Stimulated activated CD8-positive, alpha-beta memory T cell treated with anti-CD3 and anti-CD28 coated beads, Interleukin-7, amount 100 ng/mL, for 4 hours (primary cell): ENCODE results near the gene SNN.

ENCODE experiments used
- DNase-seq, 2 donors: peaks; one replicate each; pipeline ENCODE4 v3.0.0-alpha.2; 2020; ENCODE audit warnings: low read depth in 2 of 2

Gene SNN

GRCh38 chr16:11699234-11699894 is 31.1 kb downstream of the SNN start:
- no peak for DNase-seq

- DNase-seq: no peak
Observed at GRCh38 chr16:11700264-11701029, 32.2 kb downstream of the SNN start.

- no peak for DNase-seq
Observed at GRCh38 chr16:11705311-11706025, 37.2 kb downstream of the SNN start.

DNA sequence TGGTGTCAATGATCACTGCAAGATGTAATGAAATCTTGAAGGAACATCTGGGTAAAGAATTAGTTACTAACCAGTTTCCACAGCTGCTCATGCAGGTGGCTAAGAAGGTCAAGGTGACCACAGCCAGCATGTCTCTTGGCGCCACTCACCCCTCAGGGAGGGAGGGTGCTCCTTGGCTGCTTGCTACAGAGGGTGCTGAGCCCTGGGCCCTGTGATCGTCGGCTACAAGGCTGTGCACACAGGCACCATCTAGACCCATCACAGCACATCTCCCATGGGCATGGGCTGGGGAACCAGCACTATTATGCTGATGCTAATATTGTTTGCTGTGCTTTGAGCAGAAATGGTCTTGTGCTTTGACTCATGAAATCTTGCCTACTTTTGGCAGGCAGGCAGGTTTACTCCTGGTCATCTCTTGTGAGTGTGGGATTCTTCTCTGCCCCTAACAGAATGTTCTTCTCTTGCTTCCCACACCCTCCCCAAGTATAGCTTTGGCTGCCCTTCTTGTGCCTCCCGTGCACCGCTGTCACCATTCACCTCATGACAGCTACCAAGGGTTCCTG is 38.0 kb downstream of the SNN start:
- DNase-seq: no peak

DNA sequence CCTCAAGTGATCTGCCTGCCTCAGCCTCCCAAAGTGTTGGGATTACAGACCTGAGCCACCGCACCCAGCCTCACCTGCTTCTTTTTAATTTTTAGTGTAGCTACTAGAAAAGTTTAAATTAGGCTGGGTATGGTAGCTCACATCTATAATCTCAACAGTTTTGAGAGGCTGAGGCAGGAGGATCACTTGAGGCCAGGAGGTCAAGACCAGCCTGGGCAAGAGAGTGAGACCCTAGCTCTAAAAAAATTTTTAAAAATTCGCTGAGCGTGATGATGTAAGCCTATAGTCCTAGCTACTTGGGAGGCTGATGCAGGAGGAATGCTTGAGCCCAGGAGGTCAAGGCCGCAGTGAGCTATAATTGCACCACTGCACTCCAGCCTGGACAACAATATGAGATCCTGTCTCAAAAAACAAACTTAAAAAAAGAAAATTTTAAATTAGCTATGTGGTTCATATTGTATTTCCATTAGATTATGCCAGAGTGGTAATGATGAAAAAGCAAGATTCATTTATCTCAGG is 39.5 kb downstream of the SNN start:
- no peak for DNase-seq

GRCh38 chr16:11708421-11708820 is 40.2 kb downstream of the SNN start:
- DNase-seq: no peak

DNA sequence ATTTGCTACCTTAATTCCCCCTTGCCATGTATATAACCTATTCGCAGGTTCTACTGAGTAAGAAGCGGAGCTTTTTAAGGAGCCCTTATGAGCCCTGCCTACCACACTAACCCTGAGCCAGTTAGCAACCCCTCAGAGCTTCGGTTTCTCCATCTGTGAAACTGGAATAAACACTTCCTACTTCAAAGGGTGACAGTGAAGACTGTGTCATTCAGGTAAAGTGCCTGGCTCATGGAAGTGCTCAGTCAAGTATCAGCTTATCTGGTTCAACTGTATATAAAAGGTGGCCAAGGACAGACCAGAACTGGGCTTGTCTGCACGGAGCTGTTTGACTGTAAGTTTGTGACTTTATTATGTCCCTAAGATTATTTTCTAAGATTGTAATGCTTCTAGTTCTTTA is 43.4 kb downstream of the SNN start:
- DNase-seq: no peak

DNA sequence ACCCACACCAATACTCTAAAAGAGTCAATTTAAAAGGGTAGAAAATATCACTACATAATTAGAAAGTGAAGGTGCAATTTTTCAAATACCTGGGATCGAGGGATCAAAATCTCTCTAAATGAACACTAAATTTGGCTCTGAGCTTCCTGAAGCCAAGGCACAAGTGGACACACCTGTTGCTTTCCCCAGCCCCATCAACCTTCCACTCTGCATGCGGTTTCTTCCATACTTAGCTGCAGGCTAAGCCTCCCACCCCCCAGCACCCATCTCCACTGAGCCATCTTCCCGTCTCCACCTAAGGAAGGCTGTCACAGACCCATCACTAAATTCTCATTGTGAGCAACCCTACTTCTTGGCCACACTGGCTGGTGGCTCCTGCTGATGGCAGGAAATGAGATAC is 43.9 kb downstream of the SNN start:
- no peak for DNase-seq

DNA sequence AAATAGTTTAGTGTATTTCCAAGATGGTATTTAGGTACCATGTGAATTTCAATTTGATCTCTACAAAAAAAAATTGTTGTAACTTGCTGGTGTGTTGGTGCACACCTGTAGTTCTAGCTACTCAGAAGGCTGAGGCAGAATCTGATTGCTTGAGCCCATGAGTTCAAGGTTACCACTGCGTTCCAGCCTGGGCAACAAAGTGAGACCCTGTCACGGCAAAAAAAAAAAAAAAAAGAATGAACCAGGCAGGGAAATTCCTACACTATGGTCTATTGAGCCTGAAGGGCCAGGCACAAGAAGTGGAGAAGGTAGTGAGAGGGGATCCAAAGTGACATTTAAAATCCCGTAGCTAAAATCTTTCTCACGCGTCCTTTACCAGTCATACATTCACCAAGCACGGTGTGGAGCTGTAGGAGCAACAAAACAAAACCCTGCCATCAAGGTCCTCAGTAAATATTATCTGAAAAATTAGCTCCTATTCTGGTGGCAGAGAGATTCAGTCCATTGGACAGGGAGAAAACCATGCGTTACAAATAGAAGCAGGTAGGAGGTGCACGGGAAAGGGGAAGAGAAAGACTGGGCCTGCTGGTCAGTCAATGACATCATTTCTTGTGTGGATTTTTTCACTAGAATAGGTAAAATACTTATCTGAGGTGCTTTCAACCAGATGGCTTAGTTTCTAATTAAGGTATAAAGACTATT is 47.1 kb downstream of the SNN start:
- DNase-seq: no peak

DNA sequence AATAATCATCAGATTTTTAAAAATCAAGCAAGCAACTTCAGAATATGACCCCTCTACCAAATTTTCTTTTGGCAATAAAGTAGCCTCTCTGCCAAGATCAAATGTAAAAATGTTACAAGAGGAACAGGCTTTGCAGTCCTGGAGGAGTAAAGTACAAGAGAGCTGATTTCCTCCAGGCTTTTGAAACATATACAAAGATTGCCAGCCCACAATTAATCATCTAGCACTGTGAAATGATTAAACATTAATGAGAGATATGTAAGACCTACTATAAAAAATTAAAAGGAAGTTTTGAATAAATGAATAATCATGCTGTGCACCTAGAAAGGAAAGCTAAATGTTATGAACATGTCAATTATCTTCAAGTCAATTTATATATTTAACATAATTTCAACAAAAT is 48.1 kb downstream of the SNN start:
- DNase-seq: no peak

- no peak for DNase-seq
Observed at GRCh38 chr16:11717811-11718210, 49.6 kb downstream of the SNN start.

GRCh38 chr16:11719171-11719570 is 50.9 kb downstream of the SNN start:
- DNase-seq: no peak

DNA sequence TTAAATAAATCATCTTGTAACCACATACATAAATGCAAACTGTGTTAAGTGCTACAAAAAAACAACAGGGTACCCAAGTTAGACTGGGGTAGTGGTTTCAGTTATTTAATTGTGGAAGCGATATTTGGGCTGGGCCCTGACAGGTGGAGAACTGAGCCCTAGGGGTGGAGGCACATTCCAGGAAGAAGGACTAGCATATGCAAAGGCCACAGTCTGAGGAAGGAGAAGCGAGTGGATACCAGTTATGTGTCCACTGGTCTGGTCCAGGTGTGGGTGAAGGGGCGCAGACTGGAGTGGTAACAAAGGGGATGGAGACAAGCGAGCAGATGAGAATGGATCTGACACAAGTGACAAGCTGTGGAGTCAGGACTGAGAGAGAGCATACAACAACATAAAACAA is 51.5 kb downstream of the SNN start:
- DNase-seq: no peak

- DNase-seq: no peak
Observed at GRCh38 chr16:11721781-11722467, 53.7 kb downstream of the SNN start.

DNA sequence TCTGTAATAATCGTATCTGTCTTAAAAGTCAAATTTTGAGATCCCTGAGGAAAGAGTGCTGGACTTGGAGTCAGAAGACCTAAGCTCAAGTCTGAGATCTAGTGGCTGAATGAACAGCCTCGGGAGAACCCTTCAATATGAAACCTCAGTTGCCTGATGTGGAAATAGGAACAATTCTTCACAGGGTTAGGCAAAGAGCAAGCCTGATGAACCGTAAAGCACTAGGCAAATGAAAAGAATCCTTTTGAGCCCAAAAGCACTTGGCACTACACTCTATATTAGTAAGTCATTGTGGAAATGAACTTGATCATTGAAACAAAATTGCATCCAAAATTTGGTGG is 54.2 kb downstream of the SNN start:
- DNase-seq: no peak

DNA sequence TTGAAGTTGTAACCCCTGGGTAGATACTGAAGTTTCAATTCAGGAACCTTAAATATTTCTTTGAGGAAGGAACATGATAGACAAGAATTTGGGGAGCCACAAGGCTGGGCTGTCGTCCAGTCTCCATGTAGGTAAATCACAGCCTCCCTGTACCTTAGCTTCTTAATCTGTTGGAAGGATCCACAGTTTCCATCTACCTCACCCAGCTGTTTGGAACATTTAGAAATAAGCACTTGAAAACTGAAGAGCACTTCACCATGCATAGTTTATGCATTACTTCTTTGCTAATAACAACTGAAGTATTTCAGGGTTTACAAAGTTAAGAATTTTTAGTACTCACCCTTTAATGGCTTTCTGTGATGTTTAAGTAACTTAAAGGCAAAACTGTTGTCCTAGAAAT is 57.2 kb downstream of the SNN start:
- no peak for DNase-seq

- DNase-seq: no peak
Observed at GRCh38 chr16:11726008-11726407, 57.8 kb downstream of the SNN start.

DNA sequence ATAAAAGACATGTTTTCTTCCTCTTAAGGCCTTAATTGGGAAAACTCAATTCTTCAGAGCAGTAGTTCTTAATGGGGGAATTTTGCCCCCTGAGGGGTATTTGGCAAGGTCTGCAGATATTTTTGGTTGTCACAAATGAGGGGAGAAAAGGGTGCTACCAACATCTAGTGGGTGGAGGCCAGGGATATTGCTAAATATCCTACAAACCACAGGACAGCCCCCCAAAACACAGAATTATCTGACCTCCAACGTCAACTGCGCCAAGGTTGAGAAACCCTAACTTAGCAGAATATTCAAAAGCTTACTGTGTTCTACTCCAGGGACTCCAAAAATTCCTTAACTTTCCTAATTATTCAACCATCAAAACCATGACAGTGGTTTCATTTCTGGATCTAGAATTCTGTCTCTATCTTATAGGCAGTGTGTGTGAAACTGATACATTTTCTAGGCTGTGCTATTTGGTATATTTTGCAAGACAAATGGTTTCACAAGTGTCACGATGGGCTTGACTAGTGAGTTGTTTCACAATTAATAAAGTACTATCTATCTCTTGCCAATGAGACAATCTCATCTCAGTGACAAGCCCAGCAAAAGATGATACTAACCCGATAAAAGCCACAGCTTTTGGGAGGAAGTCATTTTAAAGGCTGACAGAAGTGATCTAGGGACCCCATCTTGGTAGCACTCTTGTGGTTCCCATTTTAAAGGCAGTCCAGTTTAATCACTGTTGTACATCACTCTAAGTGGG is 59.7 kb downstream of the SNN start:
- no peak for DNase-seq
